IMR-90 (cell line): ENCODE measurements around the gene AHI1.

ENCODE experiments used
- CEBPB ChIP-seq: IDR thresholded peaks from 2 replicates; pipeline ENCODE4 v1.6.1; 2012; ENCODE audit warnings: low read depth, low read length, improper control_type of control experiment
- CTCF ChIP-seq: conservative IDR thresholded peaks from 2 replicates; pipeline ENCODE4 v1.5.1; 2012; ENCODE audit warnings: mild to moderate bottlenecking, low read depth, low read length, improper control_type of control experiment
- MAZ ChIP-seq: IDR thresholded peaks from 2 replicates; pipeline ENCODE4 v1.6.1; 2012; ENCODE audit warnings: low read depth, mild to moderate bottlenecking, low read length, improper control_type of control experiment, moderate library complexity, borderline replicate concordance
- MXI1 ChIP-seq: IDR thresholded peaks from 2 replicates; pipeline ENCODE4 v1.6.1; 2012; ENCODE audit warnings: low read depth, mild to moderate bottlenecking, low read length, moderate library complexity, borderline replicate concordance
- POLR2A ChIP-seq: IDR thresholded peaks from 2 replicates; pipeline ENCODE4 v1.6.1; 2012; ENCODE audit warnings: mild to moderate bottlenecking, low read depth, low read length

- TF ChIP-seq CTCF (no peak), POLR2A (no peak), MXI1 (no peak), CEBPB (no peak), MAZ (no peak)
These were observed 220.1 kb downstream of the AHI1 start for GRCh38 chr6:135277422-135277821.
